DOHH2 (cell line): Measurements from ENCODE around the gene TSR1.

Source experiments
- H3F3A ChIP-seq: fragments of 200-600 bp; sonication (generic), shearing (Covaris generic); 2 replicates; pipeline ENCODE4 v1.6.0; 2016; ENCODE audit warnings: antibody characterized with exemption, mild to moderate bottlenecking; ENCODE audit not compliant: control insufficient read depth, insufficient read depth
- H3K27ac ChIP-seq: fragments of 200-600 bp; sonication (generic); 2 replicates; pipeline ENCODE4 v1.5.1; 2014; ENCODE audit warnings: low read depth, mild to moderate bottlenecking, low read length, moderate library complexity
- H3K27me3 ChIP-seq: fragments of 200-600 bp; sonication (generic); 2 replicates; pipeline ENCODE4 v1.6.1; 2014; ENCODE audit warnings: mild to moderate bottlenecking, low read length, mixed read lengths; ENCODE audit not compliant: control insufficient read depth
- H3K36me3 ChIP-seq: fragments of 200-600 bp; sonication (generic); 2 replicates; pipeline ENCODE4 v1.6.1; 2014; ENCODE audit warnings: mild to moderate bottlenecking, low read length, moderate library complexity, mixed read lengths; ENCODE audit not compliant: control insufficient read depth
- H3K4me1 ChIP-seq: fragments of 200-600 bp; sonication (generic); 2 replicates; pipeline ENCODE4 v1.6.1; 2014; ENCODE audit warnings: mild to moderate bottlenecking, low read length, mixed read lengths; ENCODE audit not compliant: control insufficient read depth
- H3K4me2 ChIP-seq: fragments of 200-600 bp; sonication (generic); 2 replicates; pipeline ENCODE4 v1.6.0; 2014; ENCODE audit warnings: mild to moderate bottlenecking, low read length, moderate library complexity
- H3K4me3 ChIP-seq: fragments of 200-600 bp; sonication (generic); 2 replicates; pipeline ENCODE4 v1.5.1; 2014; ENCODE audit warnings: mild to moderate bottlenecking, low read length, mixed read lengths
- H3K79me2 ChIP-seq: fragments of 200-600 bp; sonication (generic); 2 replicates; pipeline ENCODE4 v1.6.1; 2014; ENCODE audit warnings: mild to moderate bottlenecking, low read length, mixed read lengths; ENCODE audit not compliant: control insufficient read depth
- H3K9me2 ChIP-seq: fragments of 200-600 bp; sonication (generic); replicated peaks from 2 replicates; pipeline ENCODE4 v1.6.1; 2014; ENCODE audit warnings: mild to moderate bottlenecking, low read length, mixed read lengths; ENCODE audit not compliant: control insufficient read depth
- H3K9me3 ChIP-seq: fragments of 200-600 bp; sonication (generic); 2 replicates; pipeline ENCODE4 v1.6.1; 2014; ENCODE audit warnings: antibody characterized with exemption, low read length, mixed read lengths; ENCODE audit not compliant: control insufficient read depth, insufficient read depth
- H4K20me1 ChIP-seq: fragments of 200-600 bp; sonication (generic); 2 replicates; pipeline ENCODE4 v1.6.0; 2014; ENCODE audit warnings: low read depth, mild to moderate bottlenecking, antibody characterized with exemption, low read length, moderate library complexity; ENCODE audit not compliant: control insufficient read depth, insufficient read depth
- EZH2phosphoT487 ChIP-seq: fragments of 200-600 bp; sonication (generic); IDR thresholded peaks from 2 replicates; pipeline ENCODE4 v1.6.1; 2017; ENCODE audit warnings: borderline replicate concordance, mild to moderate bottlenecking, antibody characterized with exemption, low read length, moderate library complexity, mixed read lengths
- TF ChIP-seq, protein P1 (sequence below): fragments of 200-600 bp; sonication (generic); IDR thresholded peaks from one replicate; pipeline ENCODE4 v1.5.1; 2014; ENCODE audit warnings: antibody characterized with exemption, mild to moderate bottlenecking, low read depth, low read length; ENCODE audit not compliant: poor library complexity, severe bottlenecking

Gene TSR1

DNA sequence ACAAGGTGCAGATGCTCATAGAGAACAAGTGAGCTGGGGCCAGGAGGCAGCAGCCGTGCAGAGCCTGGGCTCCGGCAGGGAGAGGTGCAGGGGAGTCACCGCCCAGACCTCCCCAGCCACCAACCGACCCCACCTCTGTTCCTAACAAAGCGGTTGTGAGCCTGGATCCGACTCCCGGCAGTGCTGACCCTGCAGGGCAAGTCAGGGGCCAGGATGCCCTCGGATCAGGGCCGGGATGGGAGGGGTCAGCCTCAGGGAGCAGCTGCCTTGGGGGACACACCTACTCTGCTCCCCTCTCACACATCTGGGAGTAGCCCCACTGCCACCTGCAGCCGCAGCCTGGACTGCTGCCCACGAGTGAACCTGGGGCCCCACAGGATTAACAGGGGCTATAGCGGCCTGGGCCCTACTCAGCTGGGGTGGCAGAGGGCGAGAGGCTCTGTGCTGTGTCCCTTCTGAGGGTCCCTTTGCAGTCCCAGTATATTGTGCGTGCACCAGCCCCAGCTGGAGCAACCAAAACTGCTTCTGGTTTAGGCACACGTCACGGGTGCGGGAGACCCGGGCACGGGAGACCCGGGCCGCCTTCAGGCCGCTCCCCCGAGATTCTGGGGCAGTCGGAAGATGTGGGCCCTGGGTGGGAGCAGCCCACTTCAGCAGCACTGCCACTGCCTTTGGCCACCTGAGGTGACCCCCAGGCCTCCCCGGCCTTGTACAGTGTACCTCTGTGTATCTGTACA is 43.4 kb upstream of the TSR1 start:
- H3K36me3 ChIP-seq, result peaks cover 5% of the 10 kb centered on the region; the same call in 1 of the 2 replicates
- no peak for TF ChIP-seq EZH2phosphoT487
- TF ChIP-seq, protein P1, sequence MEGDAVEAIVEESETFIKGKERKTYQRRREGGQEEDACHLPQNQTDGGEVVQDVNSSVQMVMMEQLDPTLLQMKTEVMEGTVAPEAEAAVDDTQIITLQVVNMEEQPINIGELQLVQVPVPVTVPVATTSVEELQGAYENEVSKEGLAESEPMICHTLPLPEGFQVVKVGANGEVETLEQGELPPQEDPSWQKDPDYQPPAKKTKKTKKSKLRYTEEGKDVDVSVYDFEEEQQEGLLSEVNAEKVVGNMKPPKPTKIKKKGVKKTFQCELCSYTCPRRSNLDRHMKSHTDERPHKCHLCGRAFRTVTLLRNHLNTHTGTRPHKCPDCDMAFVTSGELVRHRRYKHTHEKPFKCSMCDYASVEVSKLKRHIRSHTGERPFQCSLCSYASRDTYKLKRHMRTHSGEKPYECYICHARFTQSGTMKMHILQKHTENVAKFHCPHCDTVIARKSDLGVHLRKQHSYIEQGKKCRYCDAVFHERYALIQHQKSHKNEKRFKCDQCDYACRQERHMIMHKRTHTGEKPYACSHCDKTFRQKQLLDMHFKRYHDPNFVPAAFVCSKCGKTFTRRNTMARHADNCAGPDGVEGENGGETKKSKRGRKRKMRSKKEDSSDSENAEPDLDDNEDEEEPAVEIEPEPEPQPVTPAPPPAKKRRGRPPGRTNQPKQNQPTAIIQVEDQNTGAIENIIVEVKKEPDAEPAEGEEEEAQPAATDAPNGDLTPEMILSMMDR, result no peak

DNA sequence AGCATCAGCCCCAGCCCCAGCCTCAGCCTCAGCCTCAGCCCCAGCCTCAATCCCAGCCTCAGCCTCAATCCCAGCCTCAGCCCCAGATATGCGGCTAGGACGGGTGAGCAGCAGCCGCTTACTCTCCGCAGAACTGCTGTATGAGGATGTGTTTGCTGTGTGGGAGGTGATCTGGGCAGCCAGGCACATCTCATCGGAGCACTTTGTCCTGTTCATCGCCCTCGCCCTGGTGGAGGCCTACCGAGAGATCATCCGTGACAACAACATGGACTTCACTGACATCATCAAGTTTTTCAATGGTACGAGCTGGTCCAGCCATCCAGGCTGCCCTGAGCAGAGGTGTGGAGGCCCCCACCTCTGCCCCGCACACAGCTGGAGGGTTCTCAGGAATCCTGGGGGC is 42.6 kb upstream of the TSR1 start:
- H3K27ac ChIP-seq, result no peak overlapping the region

More for the DNA sequence above, 43.4 kb upstream of the TSR1 start:
- Histone ChIP-seq H3K27ac (no peak overlapping the region), H4K20me1 (no peaks in the 10 kb centered on the region), H3K79me2 (no peaks in the 10 kb centered on the region), H3K9me3 (no peaks in the 10 kb centered on the region), H3K9me2 (no peaks in the 10 kb centered on the region), H3K27me3 (no peaks in the 10 kb centered on the region), H3K4me2 (no peak overlapping the region), H3K4me1 (peaks cover 4% of the 10 kb centered on the region), H3K4me3 (no peak overlapping the region), H3F3A (peaks cover 3% of the 10 kb centered on the region; the same call in 1 of the 2 replicates)

DNA sequence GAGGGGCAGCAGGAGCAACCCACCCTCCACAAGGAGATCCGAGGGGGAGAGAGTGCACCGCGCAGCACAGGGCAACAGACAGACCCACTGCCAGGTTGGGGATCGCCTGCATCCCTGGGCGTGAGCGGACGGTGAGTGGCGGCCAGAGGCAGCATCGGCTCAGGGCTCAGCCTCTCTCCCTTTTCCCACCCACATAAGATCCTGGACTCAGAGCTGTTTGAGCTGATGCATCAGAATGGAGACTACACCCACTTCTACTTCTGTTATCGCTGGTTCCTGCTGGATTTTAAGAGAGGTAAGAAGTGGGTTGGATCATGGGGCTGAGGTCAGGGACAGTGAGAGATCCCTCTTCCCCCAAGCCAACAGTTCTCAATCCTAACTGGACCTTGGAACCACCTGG is 41.4 kb upstream of the TSR1 start:
- Histone ChIP-seq H3F3A (no peaks in the 10 kb centered on the region), H3K4me3 (no peak overlapping the region), H3K4me2 (no peak overlapping the region), H3K27ac (no peak overlapping the region), H4K20me1 (no peaks in the 10 kb centered on the region), H3K9me3 (no peaks in the 10 kb centered on the region), H3K9me2 (no peaks in the 10 kb centered on the region), H3K36me3 (peaks cover 5% of the 10 kb centered on the region; the same call in 1 of the 2 replicates), H3K79me2 (no peaks in the 10 kb centered on the region), H3K27me3 (no peaks in the 10 kb centered on the region), H3K4me1 (peaks cover under 1% of the 10 kb centered on the region; the same call in 1 of the 2 replicates)
- TF ChIP-seq, protein P1, result no peak
- TF ChIP-seq EZH2phosphoT487, result no peak

More for the DNA sequence above, 42.6 kb upstream of the TSR1 start:
- H3K4me2 ChIP-seq, result no peak overlapping the region
- no peaks in the 10 kb centered on the region for H3K27me3 ChIP-seq
- H3K4me3 ChIP-seq, result no peak overlapping the region
- H3F3A ChIP-seq, result peaks cover 1% of the 10 kb centered on the region; the same call in 1 of the 2 replicates
- peaks cover 5% of the 10 kb centered on the region; the same call in 1 of the 2 replicates for H3K36me3 ChIP-seq
- TF ChIP-seq, protein P1, result no peak
- TF ChIP-seq EZH2phosphoT487, result no peak
- H3K9me3 ChIP-seq, result no peaks in the 10 kb centered on the region
- H3K79me2 ChIP-seq, result no peaks in the 10 kb centered on the region
- H3K9me2 ChIP-seq, result no peaks in the 10 kb centered on the region
- no peaks in the 10 kb centered on the region for H4K20me1 ChIP-seq
- H3K4me1 ChIP-seq, result peaks cover 4% of the 10 kb centered on the region
